Cortex of kidney (tissue), 1 donor: Measurements from ENCODE around the gene BAD.

Experiments used
- DNase-seq: peaks from one replicate; lab custom pipeline; 2025; lab: John Stamatoyannopoulos, UW

BAD gene

GRCh38 chr11:64229090-64229743 is 55.2 kb downstream of the BAD start:
- no peak for DNase-seq

GRCh38 chr11:64227405-64227956 is 57.0 kb downstream of the BAD start:
- no peak for DNase-seq

DNA sequence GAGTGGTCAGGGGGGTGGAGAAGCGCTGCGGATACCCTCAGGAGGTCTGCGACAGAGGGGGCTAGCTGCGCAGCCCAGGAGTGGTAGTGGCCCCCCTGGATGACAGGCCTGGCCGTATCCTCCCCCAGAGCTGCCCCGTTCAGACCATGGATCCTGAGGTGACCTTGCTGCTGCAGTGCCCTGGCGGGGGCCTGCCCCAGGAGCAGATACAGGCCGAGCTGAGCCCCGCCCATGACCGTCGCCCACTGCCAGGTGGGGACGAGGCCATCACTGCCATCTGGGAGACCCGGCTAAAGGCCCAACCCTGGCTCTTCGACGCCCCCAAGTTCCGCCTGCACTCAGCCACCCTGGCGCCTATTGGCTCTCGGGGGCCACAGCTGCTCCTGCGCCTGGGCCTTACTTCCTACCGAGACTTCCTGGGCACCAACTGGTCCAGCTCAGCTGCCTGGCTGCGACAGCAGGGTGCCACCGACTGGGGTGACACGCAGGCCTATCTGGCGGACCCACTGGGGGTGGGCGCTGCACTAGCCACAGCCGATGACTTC is 57.9 kb downstream of the BAD start:
- no peak for DNase-seq

DNA sequence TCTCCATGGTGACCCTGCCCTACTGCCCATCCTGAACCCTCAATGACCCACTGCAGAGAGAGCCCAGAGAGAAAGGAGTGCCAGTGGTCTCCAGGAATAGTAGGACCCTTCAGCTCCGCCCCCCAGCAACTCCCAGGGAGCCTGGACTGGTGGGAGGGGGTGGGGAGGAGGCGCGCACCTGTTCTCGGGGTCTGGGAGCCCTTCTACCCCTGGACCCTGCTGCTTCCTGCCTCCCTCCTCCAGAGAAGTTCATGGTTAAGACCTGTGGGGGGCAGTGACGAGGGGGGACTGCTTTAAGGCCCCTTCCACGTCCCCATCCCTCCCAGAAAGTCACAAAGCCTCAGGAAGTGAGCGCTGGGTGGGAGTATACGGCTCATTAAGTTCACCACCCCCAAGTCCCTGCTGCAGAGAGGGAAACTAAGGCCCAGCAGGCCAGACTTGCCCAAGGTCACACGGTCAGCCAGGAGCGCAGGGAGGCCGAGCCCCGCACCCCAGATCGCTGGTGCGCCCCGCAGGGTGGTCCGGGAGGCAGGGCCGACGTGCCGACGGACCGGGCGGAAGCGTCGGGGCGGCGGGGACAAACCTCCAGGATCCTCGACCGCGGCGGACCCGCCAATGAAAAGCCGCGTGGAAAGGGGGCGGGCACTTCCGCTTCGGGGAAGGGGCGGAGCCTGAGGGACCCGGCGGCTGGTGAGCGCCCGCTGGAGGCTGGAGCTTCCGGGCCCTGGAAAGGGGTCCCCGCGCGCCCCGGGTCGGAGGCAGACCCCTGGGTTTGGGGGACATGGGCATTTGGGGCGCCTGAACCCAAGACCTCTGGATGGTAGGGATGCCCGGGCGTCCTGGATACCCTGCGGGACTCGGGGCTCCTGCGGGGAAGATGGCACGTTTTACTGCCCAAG is 58.6 kb downstream of the BAD start, which contains the start of the genes NUDT22 and TRPT1:
Gene NUDT22 (plus strand): TSS at position 667 of the 899 bp plus-strand sequence. CDS start 379 bp downstream, outside the sequence.
Gene TRPT1 (minus strand): TSS at position 579 of the 899 bp plus-strand sequence. CDS start 326 bp downstream, at position 253.
- DNase-seq = no peak

GRCh38 chr11:64224891-64225607 is 59.4 kb downstream of the BAD start:
- no peak for DNase-seq

- DNase-seq = no peak
Observed at GRCh38 chr11:64224151-64224890, 60.1 kb downstream of the BAD start.

- no peak for DNase-seq
Observed at GRCh38 chr11:64223001-64223651, 61.3 kb downstream of the BAD start.

DNA sequence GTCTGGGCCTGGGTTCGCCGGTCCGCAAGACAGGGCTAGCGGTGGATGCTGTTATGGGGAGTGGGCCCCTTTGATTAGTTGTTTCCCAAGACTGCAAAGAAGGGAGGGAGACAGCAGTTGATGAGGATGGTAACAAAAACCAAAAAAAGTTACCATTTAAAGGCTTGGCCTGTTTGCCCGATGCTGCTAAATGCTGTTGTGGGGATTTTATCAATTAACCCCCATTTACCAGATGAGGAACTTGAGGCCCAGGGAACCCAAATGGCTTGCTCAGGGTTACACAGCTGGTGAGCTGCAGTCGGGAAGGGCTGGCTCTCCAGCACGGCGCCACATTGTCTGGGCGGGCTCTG is 61.8 kb downstream of the BAD start:
- no peak for DNase-seq

- DNase-seq = no peak
Observed at GRCh38 chr11:64220798-64221197, 63.7 kb downstream of the BAD start.

DNA sequence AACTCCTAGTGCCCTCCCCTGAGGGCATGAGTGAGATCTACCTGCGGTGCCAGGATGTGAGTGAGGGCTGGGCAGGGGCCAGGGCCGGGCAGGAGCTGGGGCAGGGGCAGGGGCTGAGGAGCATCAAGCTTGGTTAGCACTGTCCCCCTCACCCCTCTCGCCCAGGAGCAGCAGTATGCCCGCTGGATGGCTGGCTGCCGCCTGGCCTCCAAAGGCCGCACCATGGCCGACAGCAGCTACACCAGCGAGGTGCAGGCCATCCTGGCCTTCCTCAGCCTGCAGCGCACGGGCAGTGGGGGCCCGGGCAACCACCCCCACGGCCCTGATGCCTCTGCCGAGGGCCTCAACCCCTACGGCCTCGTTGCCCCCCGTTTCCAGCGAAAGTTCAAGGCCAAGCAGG is 64.2 kb downstream of the BAD start:
- no peak for DNase-seq
